ENCODE measurements around the gene SEC14L5.

The SEC14L5 gene

GRCh38 chr16:5028950-5029475, 70.9 kb downstream of the SEC14L5 start:
- in situ Hi-C loops (cut with MboI; ENCODE audit: low pct_unique_long_range_greater_than_20kb, low sequenced_read_pairs, unreplicated experiment): no loop called here
- TF ChIP-seq, protein P1, sequence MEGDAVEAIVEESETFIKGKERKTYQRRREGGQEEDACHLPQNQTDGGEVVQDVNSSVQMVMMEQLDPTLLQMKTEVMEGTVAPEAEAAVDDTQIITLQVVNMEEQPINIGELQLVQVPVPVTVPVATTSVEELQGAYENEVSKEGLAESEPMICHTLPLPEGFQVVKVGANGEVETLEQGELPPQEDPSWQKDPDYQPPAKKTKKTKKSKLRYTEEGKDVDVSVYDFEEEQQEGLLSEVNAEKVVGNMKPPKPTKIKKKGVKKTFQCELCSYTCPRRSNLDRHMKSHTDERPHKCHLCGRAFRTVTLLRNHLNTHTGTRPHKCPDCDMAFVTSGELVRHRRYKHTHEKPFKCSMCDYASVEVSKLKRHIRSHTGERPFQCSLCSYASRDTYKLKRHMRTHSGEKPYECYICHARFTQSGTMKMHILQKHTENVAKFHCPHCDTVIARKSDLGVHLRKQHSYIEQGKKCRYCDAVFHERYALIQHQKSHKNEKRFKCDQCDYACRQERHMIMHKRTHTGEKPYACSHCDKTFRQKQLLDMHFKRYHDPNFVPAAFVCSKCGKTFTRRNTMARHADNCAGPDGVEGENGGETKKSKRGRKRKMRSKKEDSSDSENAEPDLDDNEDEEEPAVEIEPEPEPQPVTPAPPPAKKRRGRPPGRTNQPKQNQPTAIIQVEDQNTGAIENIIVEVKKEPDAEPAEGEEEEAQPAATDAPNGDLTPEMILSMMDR (IDR thresholded peaks at IDR 0.05; ENCODE audit: extremely low read depth, insufficient read depth, missing control alignments): no peak
- DNase-seq (ENCODE audit: low spot score): no peak

GRCh38 chr16:5030251-5030870, 72.2 kb downstream of the SEC14L5 start:
- DNase-seq (ENCODE audit: low spot score): no peak
- TF ChIP-seq, protein P1 (IDR thresholded peaks at IDR 0.05; ENCODE audit: extremely low read depth, insufficient read depth, missing control alignments): no peak
- in situ Hi-C loops (cut with MboI; ENCODE audit: low pct_unique_long_range_greater_than_20kb, low sequenced_read_pairs, unreplicated experiment): no loop called here

GRCh38 chr16:5031601-5032000, 73.5 kb downstream of the SEC14L5 start:
- no peak for DNase-seq (ENCODE audit: low spot score)
- TF ChIP-seq, protein P1 (IDR thresholded peaks at IDR 0.05; ENCODE audit: extremely low read depth, insufficient read depth, missing control alignments): no peak
- in situ Hi-C loops (cut with MboI; ENCODE audit: low pct_unique_long_range_greater_than_20kb, low sequenced_read_pairs, unreplicated experiment): no loop called here

DNA sequence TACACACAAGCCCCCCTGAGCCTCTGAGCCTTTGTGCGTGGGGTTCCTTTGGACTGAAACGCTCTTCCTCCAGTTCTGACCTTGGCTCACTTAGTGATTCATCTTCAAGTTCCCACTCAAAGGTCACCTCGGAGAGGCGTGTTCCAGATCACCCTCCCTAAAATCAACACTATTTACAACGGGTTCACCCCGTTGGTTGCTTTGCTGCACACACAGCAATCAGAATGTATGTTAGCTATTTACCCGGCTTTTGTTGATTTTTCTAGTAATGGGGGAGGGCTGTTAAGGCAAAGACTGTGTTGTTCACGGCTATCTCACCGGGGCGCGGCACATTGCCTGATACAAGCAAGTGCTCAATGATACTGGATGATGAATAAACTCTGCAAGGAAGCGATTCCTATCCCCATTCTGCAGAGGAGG, 74.6 kb downstream of the SEC14L5 start:
- DNase-seq (ENCODE audit: low spot score): no peak
- in situ Hi-C loops (cut with MboI; ENCODE audit: low pct_unique_long_range_greater_than_20kb, low sequenced_read_pairs, unreplicated experiment): no loop called here
- TF ChIP-seq, protein P1 (IDR thresholded peaks at IDR 0.05; ENCODE audit: extremely low read depth, insufficient read depth, missing control alignments): no peak

- TF ChIP-seq, protein P1 (IDR thresholded peaks at IDR 0.05; ENCODE audit: extremely low read depth, insufficient read depth, missing control alignments): no peak
- peak; percentile 94 for DNase-seq (ENCODE audit: low spot score)
- in situ Hi-C loops (cut with MboI; ENCODE audit: low pct_unique_long_range_greater_than_20kb, low sequenced_read_pairs, unreplicated experiment): no loop called here
Measured at GRCh38 chr16:5033256-5034166, 75.4 kb downstream of the SEC14L5 start, which contains the start of gene NAGPA. Gene NAGPA (minus strand): TSS chr16:5033935. CDS start chr16:5033914, 21 bp downstream.

- no peak for DNase-seq (ENCODE audit: low spot score)
- in situ Hi-C loops (cut with MboI; ENCODE audit: low pct_unique_long_range_greater_than_20kb, low sequenced_read_pairs, unreplicated experiment): no loop called here
- TF ChIP-seq, protein P1 (IDR thresholded peaks at IDR 0.05; ENCODE audit: extremely low read depth, insufficient read depth, missing control alignments): no peak
Measured at GRCh38 chr16:5034167-5034523, 76.0 kb downstream of the SEC14L5 start.
